Osteocyte (in vitro differentiated cells): ENCODE measurements around the gene ZNF282. TPM values are rescaled to one million over a fixed set of nuclear protein-coding genes. Genes with fewer than 3 reads are reported as not detected.

Experiments
- DNase-seq: peaks from one replicate; pipeline ENCODE4 v3.0.0; 2021; ENCODE audit warnings: mixed read lengths; ENCODE audit not compliant: unreplicated experiment; ENCODE audit errors: extremely low spot score
- H3K27ac Mint-ChIP-seq: one replicate; pipeline ENCODE4 v1.8.0; 2021; ENCODE audit warnings: mild to moderate bottlenecking, mixed read lengths; ENCODE audit not compliant: unreplicated experiment
- H3K27me3 Mint-ChIP-seq: one replicate; pipeline ENCODE4 v1.8.0; 2021; ENCODE audit warnings: mixed read lengths; ENCODE audit not compliant: unreplicated experiment
- H3K36me3 Mint-ChIP-seq: one replicate; pipeline ENCODE4 v1.8.0; 2021; ENCODE audit warnings: mixed read lengths; ENCODE audit not compliant: unreplicated experiment
- H3K4me1 Mint-ChIP-seq: one replicate; pipeline ENCODE4 v1.8.0; 2021; ENCODE audit warnings: mixed read lengths; ENCODE audit not compliant: unreplicated experiment
- H3K4me3 Mint-ChIP-seq: one replicate; pipeline ENCODE4 v1.8.0; 2021; ENCODE audit warnings: mild to moderate bottlenecking, moderate library complexity, mixed read lengths; ENCODE audit not compliant: unreplicated experiment
- H3K9me3 Mint-ChIP-seq: one replicate; pipeline ENCODE4 v1.8.0; 2021; ENCODE audit warnings: mixed read lengths; ENCODE audit not compliant: unreplicated experiment
- CTCF ChIP-seq: fragments of 200-600 bp; sonication (generic); IDR thresholded peaks from 2 replicates; pipeline ENCODE4 v1.5.0; 2021; ENCODE audit warnings: antibody characterized with exemption, mild to moderate bottlenecking, moderate library complexity
- long read RNA-seq: library from polyadenylated mRNA; unstranded; transcript quantifications from one replicate; pipeline ENCODE4 v2.0.0, GENCODE V29; 2021
- total RNA-seq: library from RNA; stranded (reverse); gene quantifications from 2 replicates; pipeline ENCODE4 v1.2.1, GENCODE V29; 2021

ZNF282 gene
- total RNA-seq = 29.8 and 31.3 TPM in 2 replicates
- long read RNA-seq, partial matches to known transcripts = 0 of 3 reads
- long read RNA-seq, other reads (novel, unspliced or antisense) = 3 of 3 reads

- no peaks in the 10 kb centered on the region for H3K27me3 Mint-ChIP-seq
- peak within 1 kb of the TSS; percentile 87 for H3K27ac Mint-ChIP-seq
- peak; percentile 98 for DNase-seq
- peak within 1 kb of the TSS; percentile 84 for H3K4me3 Mint-ChIP-seq
- peaks cover 28% of the 10 kb centered on the region for H3K4me1 Mint-ChIP-seq
- H3K36me3 Mint-ChIP-seq = peaks cover 17% of the 10 kb centered on the region
- H3K9me3 Mint-ChIP-seq = no peaks in the 10 kb centered on the region
- peak; percentile 80 for TF ChIP-seq CTCF
These were observed at the start of gene ZNF282 for GRCh38 chr7:149195180-149196150. ZNF282 (plus strand) TSS chr7:149195546; CDS start chr7:149195590, 44 bp downstream.

GRCh38 chr7:149147072-149147751 is 48.1 kb upstream of the ZNF282 start, which contains the start of gene ZNF398:
ZNF398 (plus strand) TSS chr7:149147453; CDS start chr7:149147743, 290 bp downstream.
- Mint-ChIP-seq H3K4me3 (peak within 1 kb of the TSS; percentile 90), H3K27ac (peak within 1 kb of the TSS; percentile 94), H3K36me3 (peaks cover 2% of the 10 kb centered on the region), H3K4me1 (peaks cover 22% of the 10 kb centered on the region), H3K9me3 (no peaks in the 10 kb centered on the region), H3K27me3 (no peaks in the 10 kb centered on the region)
- peak; percentile 89 for TF ChIP-seq CTCF
- DNase-seq = peak; percentile 91

GRCh38 chr7:149147752-149148653 is 47.3 kb upstream of the ZNF282 start:
- Mint-ChIP-seq H3K36me3 (peaks cover 2% of the 10 kb centered on the region), H3K4me3 (peak overlapping the region; percentile 81), H3K27me3 (no peaks in the 10 kb centered on the region), H3K4me1 (peaks cover 22% of the 10 kb centered on the region), H3K9me3 (no peaks in the 10 kb centered on the region), H3K27ac (peak overlapping the region; percentile 94)
- TF ChIP-seq CTCF = no peak
- DNase-seq = peak; percentile 86

GRCh38 chr7:149150981-149151380 is 44.4 kb upstream of the ZNF282 start:
- peak overlapping the region; percentile 4 for H3K27ac Mint-ChIP-seq
- no peaks in the 10 kb centered on the region for H3K27me3 Mint-ChIP-seq
- TF ChIP-seq CTCF = no peak
- DNase-seq = no peak
- H3K4me3 Mint-ChIP-seq = no peak overlapping the region
- H3K9me3 Mint-ChIP-seq = no peaks in the 10 kb centered on the region
- H3K4me1 Mint-ChIP-seq = peaks cover 22% of the 10 kb centered on the region
- H3K36me3 Mint-ChIP-seq = peaks cover 14% of the 10 kb centered on the region
